Stimulated activated CD8-positive, alpha-beta memory T cell treated with anti-CD3 and anti-CD28 coated beads, Interleukin-12 subunit alpha, Interleukin-12 subunit beta, amount 100 ng/mL, for 4 hours (primary cell): ENCODE data around the gene TMEM41B.
"Not testable (repeated sequence)": the region's sequence is repeated elsewhere in the genome, so short reads cannot be mapped to it uniquely, and the experiment has no call there.

Experiments
- DNase-seq: peaks from one replicate; pipeline ENCODE4 v3.0.0-alpha.2; 2020; ENCODE audit warnings: low read depth

Gene TMEM41B

DNA sequence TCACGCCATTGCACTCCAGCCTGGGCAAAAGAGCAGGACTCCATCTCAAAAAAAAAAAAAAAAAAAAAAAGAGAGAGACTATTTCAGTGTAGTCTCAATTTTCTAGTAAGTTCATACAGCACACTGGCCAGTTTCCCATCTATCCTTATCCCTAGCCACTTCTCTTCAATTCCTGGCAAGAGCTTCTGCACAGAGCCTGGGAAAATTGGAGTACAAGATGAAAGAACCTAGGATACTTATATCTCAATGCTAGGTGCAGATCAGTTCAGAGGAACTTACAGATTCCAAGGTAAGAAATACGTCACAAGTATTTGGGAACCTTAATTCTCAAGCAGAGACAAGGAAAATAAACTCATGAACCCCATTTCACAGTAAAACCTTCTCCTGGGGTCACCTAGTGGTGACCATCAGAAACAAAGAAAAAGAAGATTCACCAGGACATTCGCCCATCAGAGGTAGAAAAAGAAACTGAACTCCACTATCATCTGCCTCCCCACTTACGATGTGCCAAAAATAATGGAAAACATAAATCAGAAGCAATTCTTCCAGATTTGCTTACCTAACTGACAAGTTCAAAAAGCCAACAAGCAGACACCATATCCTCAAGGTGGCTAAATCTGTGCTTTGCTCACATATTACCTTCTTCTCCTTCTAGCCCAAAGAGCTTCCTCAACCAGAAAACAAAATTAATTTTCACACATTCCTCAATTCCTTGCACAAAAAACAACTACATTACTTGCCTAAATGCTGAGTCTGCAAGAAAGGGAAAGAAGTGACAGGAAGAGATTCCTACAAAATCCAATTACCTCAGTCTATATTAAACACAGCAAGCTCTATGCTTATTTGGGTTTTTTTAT, 54.2 kb downstream of the TMEM41B start:
- no peak for DNase-seq

DNA sequence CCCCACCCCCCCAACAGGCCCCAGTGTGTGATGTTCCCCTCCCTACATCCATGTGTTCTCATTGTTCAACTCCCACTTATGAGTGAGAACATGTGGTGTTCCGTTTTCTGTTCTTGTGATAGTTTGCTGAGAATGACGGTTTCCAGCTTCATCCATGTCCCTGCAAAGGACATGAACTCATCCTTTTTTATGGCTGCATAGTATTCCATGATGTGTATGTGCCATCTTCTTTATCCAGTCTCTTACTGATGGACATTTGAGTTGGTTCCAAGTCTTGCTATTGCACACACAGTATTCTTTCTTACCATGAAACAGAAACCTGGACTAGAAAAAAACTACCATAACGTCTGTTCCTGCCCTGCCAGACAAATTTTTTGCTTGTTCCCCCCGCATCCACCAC, 56.1 kb downstream of the TMEM41B start:
- not testable (repeated sequence) for DNase-seq

GRCh38 chr11:9254416-9254815, 60.0 kb downstream of the TMEM41B start:
- DNase-seq, result no peak

DNA sequence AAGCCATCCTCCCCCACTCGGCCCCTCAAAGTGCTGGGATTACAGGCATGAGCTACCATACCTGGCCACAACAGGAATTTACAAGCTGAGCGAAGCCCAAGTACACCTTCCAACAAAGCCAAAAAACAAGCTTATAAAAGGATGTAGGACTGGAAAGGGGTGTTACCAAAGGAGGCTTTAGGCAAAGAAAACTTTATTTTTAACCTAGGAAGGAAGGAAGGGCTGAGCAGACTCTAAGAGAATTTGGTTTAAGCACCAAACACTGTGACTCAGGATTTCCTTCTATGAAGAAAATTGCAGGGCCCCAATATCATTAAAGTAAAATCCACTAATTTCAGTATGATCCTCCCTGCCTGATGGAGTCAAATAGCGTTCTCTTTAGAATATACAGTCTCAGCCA, 61.3 kb downstream of the TMEM41B start:
- DNase-seq, result no peak

DNA sequence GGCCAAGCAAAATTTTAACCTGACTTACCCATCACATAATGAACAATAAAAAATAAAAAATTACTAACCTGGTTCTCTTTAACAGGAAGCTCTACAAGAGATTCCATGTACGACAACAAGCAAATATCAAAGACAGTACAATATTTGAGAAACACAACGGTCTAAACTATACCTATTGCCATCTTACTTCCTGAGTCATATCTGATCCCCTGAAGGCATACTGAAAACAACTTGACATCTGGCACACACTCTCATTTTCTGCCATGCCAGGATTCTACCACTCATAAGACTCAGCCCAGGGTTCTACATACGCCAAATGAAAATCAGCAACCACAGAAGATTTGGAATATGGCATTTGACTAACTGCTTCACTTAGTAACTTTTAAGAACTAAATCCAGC, 63.1 kb downstream of the TMEM41B start:
- DNase-seq, result no peak

DNA sequence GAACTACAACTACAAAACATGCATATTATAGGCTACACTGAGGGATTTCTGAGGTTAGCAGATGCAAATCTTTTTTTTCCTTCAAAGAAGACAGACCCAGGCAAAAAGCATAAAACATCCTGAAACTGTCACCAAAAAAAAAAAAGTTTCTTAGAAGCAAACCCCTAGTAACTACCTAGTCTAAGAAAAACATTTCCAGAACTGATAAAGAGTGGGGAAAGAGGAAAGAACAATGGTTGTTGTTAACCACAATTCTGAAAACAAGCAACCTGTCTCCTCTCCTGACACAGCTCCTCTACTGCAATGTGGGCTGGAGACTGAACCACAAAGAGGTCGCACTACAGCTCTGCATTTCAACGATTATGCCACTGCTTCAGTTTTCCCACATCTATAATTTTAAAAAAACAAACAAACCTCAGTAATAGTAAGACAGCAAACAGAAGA, 64.2 kb downstream of the TMEM41B start:
- DNase-seq, result no peak

DNA sequence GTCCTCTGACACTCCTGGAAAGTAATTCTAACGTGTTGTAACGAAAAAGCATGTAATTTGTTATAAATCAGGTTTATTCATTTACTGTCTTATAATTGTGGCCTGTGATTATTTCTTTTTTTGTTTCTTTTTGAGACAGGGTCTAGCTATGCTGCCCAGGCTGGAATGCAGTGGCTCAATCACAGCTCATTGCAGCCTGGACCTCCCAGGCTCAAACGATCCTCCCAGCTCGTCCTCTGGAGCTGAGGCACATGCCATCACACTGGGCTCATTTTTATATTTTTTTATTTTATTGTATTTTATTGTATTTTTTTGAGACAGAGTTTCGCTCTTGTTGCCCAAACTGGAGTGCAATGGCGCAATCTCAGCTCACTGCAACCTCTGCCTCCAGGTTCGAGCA, 65.1 kb downstream of the TMEM41B start:
- DNase-seq, result no peak

- DNase-seq, result no peak
These were observed 66.5 kb downstream of the TMEM41B start for GRCh38 chr11:9247863-9248262.

GRCh38 chr11:9236242-9236641, 78.2 kb downstream of the TMEM41B start:
- not testable (repeated sequence) for DNase-seq

DNA sequence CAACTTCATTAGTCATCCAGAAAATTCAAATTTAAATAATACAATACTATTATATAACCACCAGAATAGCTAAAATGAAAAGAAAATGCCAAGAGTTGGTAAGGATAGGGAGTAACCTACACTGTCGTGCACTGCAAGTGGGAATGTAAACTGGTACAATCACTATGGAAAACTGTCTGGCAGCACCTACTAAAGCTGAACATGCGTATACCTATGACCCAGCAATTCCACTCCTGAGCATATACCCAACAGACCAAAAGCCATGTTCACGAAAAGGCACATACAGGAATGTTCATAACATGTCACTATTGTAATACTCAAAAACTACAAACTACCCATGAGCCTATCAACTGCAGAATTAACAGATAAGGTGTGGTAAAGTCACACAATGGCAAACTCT, 81.9 kb downstream of the TMEM41B start:
- DNase-seq, result no peak

DNA sequence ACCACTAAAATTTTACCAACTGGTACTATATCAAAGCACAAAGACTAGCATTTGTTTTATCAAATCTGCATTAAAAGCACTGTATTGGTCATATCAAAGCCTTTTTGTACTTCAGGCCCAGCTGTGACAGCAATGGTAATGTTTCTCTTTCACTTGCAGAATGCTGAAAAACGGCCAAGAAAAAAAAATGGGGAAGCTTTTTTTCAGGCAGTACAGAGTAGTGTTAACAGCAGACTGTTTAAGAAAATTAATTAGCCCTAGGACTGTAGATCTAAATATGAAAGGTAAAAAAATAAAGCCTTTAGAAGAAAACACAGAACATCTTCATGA, 82.6 kb downstream of the TMEM41B start:
- no peak for DNase-seq
